Transverse colon (tissue), 4 donors: ENCODE results near the gene DSEL. TPM values are rescaled to one million over a fixed set of nuclear protein-coding genes. Genes with fewer than 3 reads are reported as not detected.

ENCODE experiments used
- DNase-seq: peaks from one replicate; pipeline ENCODE4 v3.0.0-alpha.2; 2019
- H3K27ac ChIP-seq, 4 donors: fragments of 200-600 bp; sonication (generic); 2 replicates each; pipeline ENCODE4 v1.5.1; 2016 to 2018; ENCODE audit warnings: inconsistent platforms in 4 of 4
- H3K27me3 ChIP-seq: fragments of 200-600 bp; sonication (generic); 2 replicates; pipeline ENCODE4 v1.5.1; 2017; ENCODE audit warnings: inconsistent platforms
- H3K36me3 ChIP-seq, 4 donors: fragments of 200-600 bp; sonication (generic); 2 replicates each; pipeline ENCODE4 v1.5.1; 2017 to 2019; ENCODE audit warnings: inconsistent platforms in 4 of 4
- H3K4me1 ChIP-seq, 4 donors: fragments of 200-600 bp; sonication (generic); 2 replicates each; pipeline ENCODE4 v1.5.1; 2017 to 2020; ENCODE audit warnings: inconsistent platforms in 4 of 4
- H3K4me3 ChIP-seq, 4 donors: fragments of 200-600 bp; sonication (generic); 1 replicate in 1 of 4; 2 replicates in 3 of 4; pipeline versions ENCODE4 v1.5.1 to v1.6.1; 2017 to 2019; ENCODE audit warnings: inconsistent platforms in 4 of 4
- H3K9me3 ChIP-seq, 2 donors: fragments of 200-600 bp; sonication (generic); 2 replicates each; pipeline ENCODE4 v1.5.1; 2017 to 2019; ENCODE audit warnings: inconsistent platforms in 2 of 2
- CTCF ChIP-seq, 5 experiments: fragments of 200-600 bp in 3 of 5; fragments of 450-650 bp in 2 of 5; sonication (generic) in 3 of 5; IDR thresholded peaks; 1 replicate in 2 of 5; 2 replicates in 3 of 5; pipeline ENCODE4 v1.5.1; 2016 to 2017; ENCODE audit warnings: antibody characterized with exemption in 5 of 5, inconsistent platforms in 3 of 5, mild to moderate bottlenecking in 2 of 5, moderate library complexity in 1 of 5
- EP300 ChIP-seq: sonication (generic); formaldehyde crosslinking; IDR thresholded peaks from one replicate; pipeline ENCODE4 v1.6.1; 2017; ENCODE audit warnings: antibody characterized with exemption, low read depth
- POLR2A ChIP-seq: fragments of 450-650 bp; IDR thresholded peaks from one replicate; pipeline ENCODE4 v1.6.1; 2016; ENCODE audit warnings: antibody characterized with exemption, mild to moderate bottlenecking, moderate library complexity
- POLR2AphosphoS5 ChIP-seq, 3 donors: sonication (generic); formaldehyde crosslinking; IDR thresholded peaks; one replicate each; pipeline ENCODE4 v1.6.1; 2016; ENCODE audit warnings: antibody characterized with exemption in 3 of 3
- WGBS, 2 donors: methylation state at CpG; one replicate each; pipeline ENCODE4 v1.1.5; 2018; ENCODE audit warnings: low coverage in 1 of 2; 5-methylcytosine and 5-hydroxymethylcytosine counted together
- in situ Hi-C, 4 donors: fragments of 200-750 bp; cut with MboI; loops; one replicate each; pipeline versions ENCODE4 v1.15.0 to v1.15.1; 2017; ENCODE audit warnings: low sequenced_read_pairs in 3 of 4, low pct_ligation_motif_present in 1 of 4, low pct_unique_long_range_greater_than_20kb in 1 of 4
- intact Hi-C: fragments of 100-400 bp; cut with DNase I; formaldehyde crosslinking; loops from one replicate; pipeline ENCODE4 v1.15.1; 2023; ENCODE audit warnings: low total_unique reads
- total RNA-seq, 4 donors: library from RNA; depleted of rRNA; stranded (reverse); fragments of >200 nt; gene quantifications; one replicate each; pipeline ENCODE4 v1.1.0, GENCODE V29; 2016

DSEL gene
- total RNA-seq, 4 donors from 2014 or later = 1.2 to 5.1 (median 2.0) TPM

- no peak for DNase-seq
- no peaks in the 10 kb centered on the region for H3K27me3 ChIP-seq
- H3K36me3 ChIP-seq = no peaks in the 10 kb centered on the region
- in situ Hi-C loops (no loop called here), intact Hi-C loops (no loop called here)
- 80 to 87% methylated on average over 3 of the region's 3 CpGs for WGBS, 2 donors
- H3K27ac ChIP-seq = no peak overlapping the region
- H3K4me3 ChIP-seq = no peak overlapping the region
- H3K9me3 ChIP-seq = no peaks in the 10 kb centered on the region
- no peaks in the 10 kb centered on the region for H3K4me1 ChIP-seq
- TF ChIP-seq CTCF (IDR thresholded peaks at IDR 0.05) = no peak
- no peak for TF ChIP-seq POLR2A
- no peak for TF ChIP-seq POLR2AphosphoS5 (IDR thresholded peaks at IDR 0.05)
- no peak for TF ChIP-seq EP300
These were observed 30.9 kb downstream of the DSEL start for GRCh38 chr18:67485655-67486054.

- DNase-seq = no peak
- intact Hi-C loops = no loop called here
- Histone ChIP-seq H3K4me1 (no peaks in the 10 kb centered on the region), H3K4me3 (no peak overlapping the region), H3K27ac (no peak overlapping the region), H3K9me3 (no peaks in the 10 kb centered on the region), H3K27me3 (no peaks in the 10 kb centered on the region), H3K36me3 (no peaks in the 10 kb centered on the region)
- in situ Hi-C loops = no loop called here
- WGBS, 2 donors = 67 to 83% methylated on average over 1 to 2 of the region's 2 CpGs
- no peak for TF ChIP-seq EP300
- TF ChIP-seq POLR2A = no peak
- no peak for TF ChIP-seq CTCF (IDR thresholded peaks at IDR 0.05)
- no peak for TF ChIP-seq POLR2AphosphoS5 (IDR thresholded peaks at IDR 0.05)
These were observed 32.1 kb downstream of the DSEL start for GRCh38 chr18:67484458-67484857.

GRCh38 chr18:67483952-67484351 is 32.6 kb downstream of the DSEL start:
- 81 to 84% methylated on average over 3 to 6 of the region's 6 CpGs for WGBS, 2 donors
- no peak overlapping the region for H3K4me3 ChIP-seq
- DNase-seq = no peak
- H3K9me3 ChIP-seq = no peaks in the 10 kb centered on the region
- H3K27me3 ChIP-seq = no peaks in the 10 kb centered on the region
- no peaks in the 10 kb centered on the region for H3K36me3 ChIP-seq
- H3K27ac ChIP-seq = no peak overlapping the region
- H3K4me1 ChIP-seq = no peaks in the 10 kb centered on the region
- TF ChIP-seq POLR2AphosphoS5 (IDR thresholded peaks at IDR 0.05) (no peak), POLR2A (no peak), CTCF (IDR thresholded peaks at IDR 0.05) (no peak), EP300 (no peak)
- in situ Hi-C loops (no loop called here), intact Hi-C loops (no loop called here)

GRCh38 chr18:67483237-67483636 is 33.3 kb downstream of the DSEL start:
- H3K27ac ChIP-seq = no peak overlapping the region
- no peaks in the 10 kb centered on the region for H3K36me3 ChIP-seq
- WGBS, 2 donors = 40 to 50% methylated on average over 2 of the region's 2 CpGs
- H3K27me3 ChIP-seq = no peaks in the 10 kb centered on the region
- H3K9me3 ChIP-seq = no peaks in the 10 kb centered on the region
- no peak for DNase-seq
- TF ChIP-seq EP300 = no peak
- no peak for TF ChIP-seq POLR2AphosphoS5 (IDR thresholded peaks at IDR 0.05)
- no peak for TF ChIP-seq CTCF (IDR thresholded peaks at IDR 0.05)
- TF ChIP-seq POLR2A = no peak
- no peaks in the 10 kb centered on the region for H3K4me1 ChIP-seq
- intact Hi-C loops = no loop called here
- in situ Hi-C loops = no loop called here
- H3K4me3 ChIP-seq = no peak overlapping the region
